ENCODE results near the gene WDR64.

Gene WDR64

DNA sequence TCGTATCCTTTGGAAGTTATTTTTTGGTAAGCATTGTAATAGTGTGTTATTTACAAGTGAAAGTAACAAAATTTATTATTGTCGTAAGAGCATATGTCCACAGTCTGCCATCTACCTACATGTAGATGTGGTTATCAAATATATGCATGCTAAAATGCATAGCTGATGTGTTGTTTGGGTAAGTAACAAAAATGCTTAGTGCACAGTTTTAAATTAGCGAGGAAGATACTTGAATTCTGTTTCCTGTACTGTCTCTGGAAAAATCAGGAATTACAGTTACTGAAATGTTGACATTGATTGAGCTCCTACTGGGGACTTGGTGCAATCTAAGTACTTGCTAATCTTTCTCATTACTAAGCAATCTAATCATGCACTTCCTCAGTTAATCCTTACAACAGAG, 14.3 kb downstream of the WDR64 start:
- Histone ChIP-seq H3K4me3 (ENCODE audit: low read length) (no peak overlapping the region), H3K27ac (ENCODE audit: low read length) (no peak overlapping the region), H4K20me1 (ENCODE audit: insufficient read depth, low read length) (no peaks in the 10 kb centered on the region), H3K36me3 (replicated peaks; ENCODE audit: low read depth, low read length) (no peaks in the 10 kb centered on the region), H2AFZ (ENCODE audit: low read depth, low read length) (no peak overlapping the region), H3K4me2 (ENCODE audit: low read length) (no peak overlapping the region), H3K27me3 (ENCODE audit: low read depth, low read length) (peaks cover 8% of the 10 kb centered on the region), H3K4me1 (ENCODE audit: low read length) (no peaks in the 10 kb centered on the region), H3K79me2 (ENCODE audit: low read length) (no peaks in the 10 kb centered on the region), H3K9ac (ENCODE audit: low read length) (no peak overlapping the region), H3K9me3 (ENCODE audit: insufficient read depth, low read length) (no peaks in the 10 kb centered on the region)
- TF ChIP-seq CTCF (IDR thresholded peaks at IDR 0.05; ENCODE audit: low read depth, low read length) (no peak), EZH2phosphoT487 (IDR thresholded peaks at IDR 0.05; ENCODE audit: low read depth) (no peak)

DNA sequence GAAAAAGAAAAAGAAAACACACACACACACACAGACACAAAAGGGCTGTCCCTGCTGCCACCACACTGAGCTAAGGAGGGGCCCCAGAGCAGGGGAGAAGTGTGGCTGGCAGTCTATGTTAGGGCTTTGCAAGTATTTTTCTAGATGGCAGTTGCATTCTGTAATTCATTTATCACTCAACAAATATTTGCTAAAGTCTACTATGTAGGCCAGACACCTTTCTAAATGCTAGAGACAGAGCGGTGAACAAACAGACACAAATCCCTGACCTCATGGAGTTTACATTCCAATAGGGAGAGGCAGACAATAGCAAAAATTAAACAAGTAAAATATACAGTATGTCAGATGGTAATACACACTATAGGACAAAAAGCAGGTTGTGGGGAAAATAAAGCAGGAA, 20.2 kb downstream of the WDR64 start:
- TF ChIP-seq EZH2phosphoT487 (IDR thresholded peaks at IDR 0.05; ENCODE audit: low read depth), result no peak
- TF ChIP-seq CTCF (IDR thresholded peaks at IDR 0.05; ENCODE audit: low read depth, low read length), result no peak
- no peak overlapping the region for H2AFZ ChIP-seq (ENCODE audit: low read depth, low read length)
- no peak overlapping the region for H3K4me3 ChIP-seq (ENCODE audit: low read length)
- H3K27me3 ChIP-seq (ENCODE audit: low read depth, low read length), result peaks cover 35% of the 10 kb centered on the region
- no peaks in the 10 kb centered on the region for H3K79me2 ChIP-seq (ENCODE audit: low read length)
- no peak overlapping the region for H3K27ac ChIP-seq (ENCODE audit: low read length)
- no peaks in the 10 kb centered on the region for H3K36me3 ChIP-seq (replicated peaks; ENCODE audit: low read depth, low read length)
- no peaks in the 10 kb centered on the region for H3K4me1 ChIP-seq (ENCODE audit: low read length)
- H3K4me2 ChIP-seq (ENCODE audit: low read length), result no peak overlapping the region
- H4K20me1 ChIP-seq (ENCODE audit: insufficient read depth, low read length), result no peaks in the 10 kb centered on the region
- H3K9me3 ChIP-seq (ENCODE audit: insufficient read depth, low read length), result no peaks in the 10 kb centered on the region
- H3K9ac ChIP-seq (ENCODE audit: low read length), result no peak overlapping the region

GRCh38 chr1:241674805-241675384, 22.8 kb downstream of the WDR64 start:
- Histone ChIP-seq H3K36me3 (replicated peaks; ENCODE audit: low read depth, low read length) (no peaks in the 10 kb centered on the region), H3K4me2 (ENCODE audit: low read length) (no peak overlapping the region), H3K27me3 (ENCODE audit: low read depth, low read length) (peaks cover 45% of the 10 kb centered on the region), H3K4me3 (ENCODE audit: low read length) (no peak overlapping the region), H3K9ac (ENCODE audit: low read length) (no peak overlapping the region), H3K27ac (ENCODE audit: low read length) (no peak overlapping the region), H3K9me3 (ENCODE audit: insufficient read depth, low read length) (no peaks in the 10 kb centered on the region), H3K79me2 (ENCODE audit: low read length) (no peaks in the 10 kb centered on the region), H2AFZ (ENCODE audit: low read depth, low read length) (no peak overlapping the region), H3K4me1 (ENCODE audit: low read length) (no peaks in the 10 kb centered on the region), H4K20me1 (ENCODE audit: insufficient read depth, low read length) (no peaks in the 10 kb centered on the region)
- no peak for TF ChIP-seq EZH2phosphoT487 (IDR thresholded peaks at IDR 0.05; ENCODE audit: low read depth)
- no peak for TF ChIP-seq CTCF (IDR thresholded peaks at IDR 0.05; ENCODE audit: low read depth, low read length)

GRCh38 chr1:241675983-241676382, 23.9 kb downstream of the WDR64 start:
- no peak overlapping the region for H3K4me3 ChIP-seq (ENCODE audit: low read length)
- no peak overlapping the region for H2AFZ ChIP-seq (ENCODE audit: low read depth, low read length)
- H3K36me3 ChIP-seq (replicated peaks; ENCODE audit: low read depth, low read length), result no peaks in the 10 kb centered on the region
- no peak overlapping the region for H3K4me2 ChIP-seq (ENCODE audit: low read length)
- no peak overlapping the region for H3K27ac ChIP-seq (ENCODE audit: low read length)
- TF ChIP-seq CTCF (IDR thresholded peaks at IDR 0.05; ENCODE audit: low read depth, low read length), result no peak
- no peak for TF ChIP-seq EZH2phosphoT487 (IDR thresholded peaks at IDR 0.05; ENCODE audit: low read depth)
- no peaks in the 10 kb centered on the region for H4K20me1 ChIP-seq (ENCODE audit: insufficient read depth, low read length)
- peaks cover 49% of the 10 kb centered on the region for H3K27me3 ChIP-seq (ENCODE audit: low read depth, low read length)
- no peaks in the 10 kb centered on the region for H3K9me3 ChIP-seq (ENCODE audit: insufficient read depth, low read length)
- H3K9ac ChIP-seq (ENCODE audit: low read length), result no peak overlapping the region
- no peaks in the 10 kb centered on the region for H3K79me2 ChIP-seq (ENCODE audit: low read length)
- no peaks in the 10 kb centered on the region for H3K4me1 ChIP-seq (ENCODE audit: low read length)

All from OCI-LY3 (cell line).